A549 (cell line): ENCODE measurements around the gene CDH19.

ENCODE experiments used
- CHD2 ChIP-seq: fragments of 150-350 bp; IDR thresholded peaks from 2 replicates; pipeline ENCODE4 v1.6.1; 2014; ENCODE audit warnings: low read length; ENCODE audit not compliant: partially characterized antibody
- ESRRA ChIP-seq: fragments of 150-350 bp; IDR thresholded peaks from 2 replicates; pipeline ENCODE4 v1.6.1; 2014; ENCODE audit warnings: mild to moderate bottlenecking, low read length, borderline replicate concordance
- FOSB ChIP-seq: fragments of 250-450 bp; sonication (Bioruptor Pico); IDR thresholded peaks from 2 replicates; pipeline ENCODE4 v1.5.0; 2020; ENCODE audit warnings: mild to moderate bottlenecking, moderate library complexity
- TF ChIP-seq, protein P1 (sequence below): IDR thresholded peaks from 2 replicates; pipeline ENCODE4 v1.6.1; 2012
- TF ChIP-seq, protein P2 (sequence below): fragments of >200 bp; sonication (Bioruptor Twin); formaldehyde crosslinking; IDR thresholded peaks from 3 replicates; pipeline ENCODE4 v1.5.1; 2016
- TF ChIP-seq, protein P3 (sequence below): fragments of 200-600 bp; sonication (generic); IDR thresholded peaks from 2 replicates; pipeline ENCODE4 v1.6.1; 2016; ENCODE audit warnings: antibody characterized with exemption, mild to moderate bottlenecking, moderate library complexity

DNA sequence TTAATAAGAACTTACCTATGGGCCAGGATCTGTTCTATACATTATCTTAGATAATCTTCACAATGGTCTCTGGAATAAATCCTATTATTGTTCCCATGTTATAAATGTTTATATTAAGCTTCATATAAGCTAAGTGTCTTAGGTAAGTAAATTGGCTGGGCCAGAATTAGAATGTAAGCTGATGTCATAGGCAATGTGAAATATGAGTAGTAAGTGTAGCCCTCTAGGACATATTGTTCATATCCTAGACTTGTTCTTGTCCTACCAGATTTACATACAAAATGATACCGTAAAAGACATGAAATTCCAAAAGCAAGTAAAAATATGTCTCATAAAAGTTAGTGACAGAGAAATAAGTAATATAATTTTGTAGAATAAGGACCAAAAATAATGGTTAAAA, 89.9 kb downstream of the CDH19 start:
- TF ChIP-seq, protein P1, sequence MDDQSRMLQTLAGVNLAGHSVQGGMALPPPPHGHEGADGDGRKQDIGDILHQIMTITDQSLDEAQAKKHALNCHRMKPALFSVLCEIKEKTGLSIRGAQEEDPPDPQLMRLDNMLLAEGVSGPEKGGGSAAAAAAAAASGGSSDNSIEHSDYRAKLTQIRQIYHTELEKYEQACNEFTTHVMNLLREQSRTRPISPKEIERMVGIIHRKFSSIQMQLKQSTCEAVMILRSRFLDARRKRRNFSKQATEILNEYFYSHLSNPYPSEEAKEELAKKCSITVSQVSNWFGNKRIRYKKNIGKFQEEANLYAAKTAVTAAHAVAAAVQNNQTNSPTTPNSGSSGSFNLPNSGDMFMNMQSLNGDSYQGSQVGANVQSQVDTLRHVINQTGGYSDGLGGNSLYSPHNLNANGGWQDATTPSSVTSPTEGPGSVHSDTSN: no peak
- TF ChIP-seq, protein P2, sequence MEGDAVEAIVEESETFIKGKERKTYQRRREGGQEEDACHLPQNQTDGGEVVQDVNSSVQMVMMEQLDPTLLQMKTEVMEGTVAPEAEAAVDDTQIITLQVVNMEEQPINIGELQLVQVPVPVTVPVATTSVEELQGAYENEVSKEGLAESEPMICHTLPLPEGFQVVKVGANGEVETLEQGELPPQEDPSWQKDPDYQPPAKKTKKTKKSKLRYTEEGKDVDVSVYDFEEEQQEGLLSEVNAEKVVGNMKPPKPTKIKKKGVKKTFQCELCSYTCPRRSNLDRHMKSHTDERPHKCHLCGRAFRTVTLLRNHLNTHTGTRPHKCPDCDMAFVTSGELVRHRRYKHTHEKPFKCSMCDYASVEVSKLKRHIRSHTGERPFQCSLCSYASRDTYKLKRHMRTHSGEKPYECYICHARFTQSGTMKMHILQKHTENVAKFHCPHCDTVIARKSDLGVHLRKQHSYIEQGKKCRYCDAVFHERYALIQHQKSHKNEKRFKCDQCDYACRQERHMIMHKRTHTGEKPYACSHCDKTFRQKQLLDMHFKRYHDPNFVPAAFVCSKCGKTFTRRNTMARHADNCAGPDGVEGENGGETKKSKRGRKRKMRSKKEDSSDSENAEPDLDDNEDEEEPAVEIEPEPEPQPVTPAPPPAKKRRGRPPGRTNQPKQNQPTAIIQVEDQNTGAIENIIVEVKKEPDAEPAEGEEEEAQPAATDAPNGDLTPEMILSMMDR: no peak
- TF ChIP-seq, protein P3, sequence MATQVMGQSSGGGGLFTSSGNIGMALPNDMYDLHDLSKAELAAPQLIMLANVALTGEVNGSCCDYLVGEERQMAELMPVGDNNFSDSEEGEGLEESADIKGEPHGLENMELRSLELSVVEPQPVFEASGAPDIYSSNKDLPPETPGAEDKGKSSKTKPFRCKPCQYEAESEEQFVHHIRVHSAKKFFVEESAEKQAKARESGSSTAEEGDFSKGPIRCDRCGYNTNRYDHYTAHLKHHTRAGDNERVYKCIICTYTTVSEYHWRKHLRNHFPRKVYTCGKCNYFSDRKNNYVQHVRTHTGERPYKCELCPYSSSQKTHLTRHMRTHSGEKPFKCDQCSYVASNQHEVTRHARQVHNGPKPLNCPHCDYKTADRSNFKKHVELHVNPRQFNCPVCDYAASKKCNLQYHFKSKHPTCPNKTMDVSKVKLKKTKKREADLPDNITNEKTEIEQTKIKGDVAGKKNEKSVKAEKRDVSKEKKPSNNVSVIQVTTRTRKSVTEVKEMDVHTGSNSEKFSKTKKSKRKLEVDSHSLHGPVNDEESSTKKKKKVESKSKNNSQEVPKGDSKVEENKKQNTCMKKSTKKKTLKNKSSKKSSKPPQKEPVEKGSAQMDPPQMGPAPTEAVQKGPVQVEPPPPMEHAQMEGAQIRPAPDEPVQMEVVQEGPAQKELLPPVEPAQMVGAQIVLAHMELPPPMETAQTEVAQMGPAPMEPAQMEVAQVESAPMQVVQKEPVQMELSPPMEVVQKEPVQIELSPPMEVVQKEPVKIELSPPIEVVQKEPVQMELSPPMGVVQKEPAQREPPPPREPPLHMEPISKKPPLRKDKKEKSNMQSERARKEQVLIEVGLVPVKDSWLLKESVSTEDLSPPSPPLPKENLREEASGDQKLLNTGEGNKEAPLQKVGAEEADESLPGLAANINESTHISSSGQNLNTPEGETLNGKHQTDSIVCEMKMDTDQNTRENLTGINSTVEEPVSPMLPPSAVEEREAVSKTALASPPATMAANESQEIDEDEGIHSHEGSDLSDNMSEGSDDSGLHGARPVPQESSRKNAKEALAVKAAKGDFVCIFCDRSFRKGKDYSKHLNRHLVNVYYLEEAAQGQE: no peak
- TF ChIP-seq FOSB (no peak), ESRRA (no peak), CHD2 (no peak)
